Ishikawa (cell line): Measurements from ENCODE around the gene INTS6L.

Experiments
- CEBPB ChIP-seq: IDR thresholded peaks from 2 replicates; pipeline ENCODE4 v1.6.1; 2012
- CREB1 ChIP-seq: IDR thresholded peaks from 2 replicates; pipeline ENCODE4 v1.6.1; 2012; ENCODE audit warnings: low read depth
- EGR1 ChIP-seq: IDR thresholded peaks from 2 replicates; pipeline ENCODE4 v1.6.1; 2012
- EP300 ChIP-seq: IDR thresholded peaks from 2 replicates; pipeline ENCODE4 v1.6.1; 2012; ENCODE audit warnings: borderline replicate concordance
- RAD21 ChIP-seq: IDR thresholded peaks from 2 replicates; pipeline ENCODE4 v1.6.1; 2012; ENCODE audit warnings: low read depth
- REST ChIP-seq: IDR thresholded peaks from 2 replicates; pipeline ENCODE4 v1.6.1; 2012; ENCODE audit warnings: low read depth, mild to moderate bottlenecking
- TAF1 ChIP-seq: IDR thresholded peaks from 2 replicates; pipeline ENCODE4 v1.6.1; 2012; ENCODE audit warnings: low read depth, mild to moderate bottlenecking
- TEAD4 ChIP-seq: IDR thresholded peaks from 2 replicates; pipeline ENCODE4 v1.6.1; 2012
- YY1 ChIP-seq: IDR thresholded peaks from 2 replicates; pipeline ENCODE4 v1.6.1; 2012; ENCODE audit warnings: low read depth
- ZBTB7A ChIP-seq: IDR thresholded peaks from 2 replicates; pipeline ENCODE4 v1.6.1; 2012; ENCODE audit warnings: low read depth
- TF ChIP-seq, protein P1 (sequence below): IDR thresholded peaks from 2 replicates; pipeline ENCODE4 v1.6.1; 2012

DNA sequence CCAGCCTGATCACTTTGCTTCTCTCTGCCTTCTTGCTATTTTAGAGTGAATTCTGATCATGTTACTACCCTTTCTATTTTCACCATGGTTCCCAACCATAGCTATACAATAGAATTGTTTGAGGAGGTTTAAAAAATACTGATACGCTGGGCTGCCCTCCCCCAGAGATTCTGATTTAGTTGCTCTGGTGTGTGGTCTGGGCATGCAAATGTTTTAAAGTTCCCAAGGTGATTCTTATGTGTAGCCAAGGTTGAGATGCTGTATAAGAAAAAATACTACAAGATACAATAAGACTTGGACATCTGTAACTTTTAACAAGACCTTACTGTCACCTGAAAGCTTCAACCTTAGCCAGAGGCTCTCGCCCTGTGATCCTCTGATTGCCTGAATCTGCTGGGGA is 22.2 kb upstream of the INTS6L start:
- no peak for TF ChIP-seq CREB1
- no peak for TF ChIP-seq REST
- TF ChIP-seq CEBPB, result no peak
- TF ChIP-seq TAF1, result no peak
- TF ChIP-seq EP300, result no peak
- TF ChIP-seq TEAD4, result no peak
- TF ChIP-seq YY1, result no peak
- TF ChIP-seq RAD21, result no peak
- TF ChIP-seq, protein P1, sequence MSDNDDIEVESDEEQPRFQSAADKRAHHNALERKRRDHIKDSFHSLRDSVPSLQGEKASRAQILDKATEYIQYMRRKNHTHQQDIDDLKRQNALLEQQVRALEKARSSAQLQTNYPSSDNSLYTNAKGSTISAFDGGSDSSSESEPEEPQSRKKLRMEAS, result no peak
- no peak for TF ChIP-seq EGR1
- TF ChIP-seq ZBTB7A, result no peak
